ENCODE measurements around the gene R3HCC1L.
A peak's percentile ranks its signal among the peaks of the same experiment; 100 is the strongest.

The R3HCC1L gene

GRCh38 chr10:98163941-98164340 is 29.5 kb downstream of the R3HCC1L start:
- no peak for TF ChIP-seq CTCF (IDR thresholded peaks at IDR 0.05; ENCODE audit: borderline replicate concordance, insufficient read depth, low read depth, low read length)
- no peak overlapping the region for H3K4me3 ChIP-seq (ENCODE audit: low read depth, low read length)

GRCh38 chr10:98167191-98167590 is 32.7 kb downstream of the R3HCC1L start:
- TF ChIP-seq CTCF (IDR thresholded peaks at IDR 0.05; ENCODE audit: borderline replicate concordance, insufficient read depth, low read depth, low read length): no peak
- H3K4me3 ChIP-seq (ENCODE audit: low read depth, low read length): no peak overlapping the region

GRCh38 chr10:98168147-98168546 is 33.7 kb downstream of the R3HCC1L start:
- no peak for TF ChIP-seq CTCF (IDR thresholded peaks at IDR 0.05; ENCODE audit: borderline replicate concordance, insufficient read depth, low read depth, low read length)
- H3K4me3 ChIP-seq (ENCODE audit: low read depth, low read length): no peak overlapping the region

- no peak overlapping the region for H3K4me3 ChIP-seq (ENCODE audit: low read depth, low read length)
- TF ChIP-seq CTCF (IDR thresholded peaks at IDR 0.05; ENCODE audit: borderline replicate concordance, insufficient read depth, low read depth, low read length): no peak
Measured at GRCh38 chr10:98168766-98169165, 34.3 kb downstream of the R3HCC1L start.

- TF ChIP-seq CTCF (IDR thresholded peaks at IDR 0.05; ENCODE audit: borderline replicate concordance, insufficient read depth, low read depth, low read length): no peak
- H3K4me3 ChIP-seq (ENCODE audit: low read depth, low read length): no peak overlapping the region
Measured at GRCh38 chr10:98169379-98169778, 34.9 kb downstream of the R3HCC1L start.

GRCh38 chr10:98170249-98171117 is 36.0 kb downstream of the R3HCC1L start:
- peak; percentile 75 for TF ChIP-seq CTCF (IDR thresholded peaks at IDR 0.05; ENCODE audit: borderline replicate concordance, insufficient read depth, low read depth, low read length)
- no peak overlapping the region for H3K4me3 ChIP-seq (ENCODE audit: low read depth, low read length)

GRCh38 chr10:98172073-98172472 is 37.6 kb downstream of the R3HCC1L start:
- H3K4me3 ChIP-seq (ENCODE audit: low read depth, low read length): no peak overlapping the region
- no peak for TF ChIP-seq CTCF (IDR thresholded peaks at IDR 0.05; ENCODE audit: borderline replicate concordance, insufficient read depth, low read depth, low read length)
